Right lobe of liver (tissue), 6 donors: ENCODE results near the gene ADAMTSL2. TPM values are rescaled to one million over a fixed set of nuclear protein-coding genes. Genes with fewer than 3 reads are reported as not detected.

Source experiments
- ATAC-seq, 4 donors: fragments of 200-7000 bp; cut with Tn5 transposase; one replicate each; pipeline ENCODE4 v1.9.1; 2020; ENCODE audit warnings: mild to moderate bottlenecking in 4 of 4, moderate library complexity in 4 of 4
- DNase-seq, 3 donors: peaks; one replicate each; pipeline ENCODE4 v3.0.0-alpha.2; 2020
- H3K27ac ChIP-seq, 3 donors: fragments of 200-600 bp; one replicate each; pipeline ENCODE4 v1.8.0; 2022
- H3K27me3 ChIP-seq, 2 donors: fragments of 200-600 bp; one replicate each; pipeline ENCODE4 v1.8.0; 2022
- H3K36me3 ChIP-seq, 4 donors: fragments of 200-600 bp; sonication (generic) in 1 of 4; one replicate each; pipeline versions ENCODE4 v1.5.1 to v1.8.0; 2017 to 2022; ENCODE audit warnings: control low read depth in 1 of 4
- H3K4me1 ChIP-seq, 4 donors: fragments of 200-600 bp; sonication (generic) in 1 of 4; one replicate each; pipeline versions ENCODE4 v1.5.1 to v1.8.0; 2017 to 2022; ENCODE audit warnings: control low read depth in 1 of 4
- H3K4me3 ChIP-seq, 3 donors: fragments of 200-600 bp; one replicate each; pipeline ENCODE4 v1.8.0; 2022
- H3K9me3 ChIP-seq, 4 donors: fragments of 200-600 bp; sonication (generic) in 1 of 4; one replicate each; pipeline versions ENCODE4 v1.5.1 to v1.8.0; 2017 to 2022; ENCODE audit warnings: control low read depth in 1 of 4
- CTCF ChIP-seq, 4 donors: fragments of 200-600 bp in 3 of 4; fragments of 450-650 bp in 1 of 4; IDR thresholded peaks; one replicate each; pipeline versions ENCODE4 v1.5.1 to v1.8.0; 2016 to 2022; ENCODE audit warnings: antibody characterized with exemption in 4 of 4, mild to moderate bottlenecking in 2 of 4
- POLR2A ChIP-seq: fragments of 450-650 bp; IDR thresholded peaks from one replicate; pipeline ENCODE4 v1.6.1; 2017; ENCODE audit warnings: antibody characterized with exemption, mild to moderate bottlenecking
- WGBS: methylation state at CpG from one replicate; pipeline ENCODE4 v1.1.6; 2018; ENCODE audit warnings: low coverage, low lambda C conversion rate; ENCODE audit not compliant: insufficient coverage; ENCODE audit errors: missing lambda C conversion rate; 5-methylcytosine and 5-hydroxymethylcytosine counted together
- intact Hi-C, 2 donors: fragments of 100-400 bp; cut with DNase I; formaldehyde crosslinking; loops; one replicate each; pipeline versions ENCODE4 v1.11.2 to v1.14.1; 2022
- total RNA-seq, 6 experiments: library from RNA; depleted of rRNA in 2 of 6; stranded (reverse); fragments of >200 nt in 2 of 6; fragmentation: NEBNext Ultra II Directional in 3 of 6; extraction: Animal tissue kit (Norgen Biotek cat#: 25700) in 3 of 6; gene quantifications; one replicate each; pipeline versions ENCODE4 v1.1.0 to v1.2.4, GENCODE V29; 2016 to 2023
- donor health status: DM: no; HTN: yes; CAD: no.
- donor health status: DM: no; HTN: no; CAD: no.
- donor health status: DM: no; HTN: no; CAD: no.
- donor health status: DM: no; HTN: yes; CAD: no.
- donor health status: DM: no; HTN: yes; CAD: no.

Gene ADAMTSL2
- total RNA-seq, 6 experiments from 2014 or later, result 9.2 to 24.8 (median 12.7) TPM

GRCh38 chr9:133527444-133527920 lies 7.0 kb upstream of the ADAMTSL2 start:
- Histone ChIP-seq H3K36me3 (no peaks in the 10 kb centered on the region), H3K27ac (no peak overlapping the region), H3K4me1 (peaks cover 0 to 7% (median 3%) of the 10 kb centered on the region in 4 donors), H3K27me3 (no peaks in the 10 kb centered on the region), H3K9me3 (no peaks in the 10 kb centered on the region), H3K4me3 (no peak overlapping the region)
- WGBS, result 60% methylated on average over 3 of the region's 18 CpGs
- no peak for TF ChIP-seq POLR2A
- DNase-seq (peak in 1 of 3 donors; percentile 77), ATAC-seq (peak in 3 of 4 donors; percentile 48 to 72 (median 62))
- intact Hi-C loops, result loop anchor here (10.0 kb wide), 2 partner anchors 57 to 207 kb away; partner anchors contain the start of gene SARDH (in 1 of the 2)

- DNase-seq, result no peak
- H3K4me3 ChIP-seq, result no peak overlapping the region
- H3K4me1 ChIP-seq, result peaks cover 0 to 7% (median 2%) of the 10 kb centered on the region in 4 donors
- ATAC-seq, result no peak
- H3K27ac ChIP-seq, result no peak overlapping the region
- H3K9me3 ChIP-seq, result no peaks in the 10 kb centered on the region
- no peaks in the 10 kb centered on the region for H3K27me3 ChIP-seq
- no peak for TF ChIP-seq POLR2A
- no peak for TF ChIP-seq CTCF (IDR thresholded peaks at IDR 0.05)
- no CpG with 5 or more reads among the region's 22 CpGs for WGBS
- no peaks in the 10 kb centered on the region for H3K36me3 ChIP-seq
- intact Hi-C loops, result loop anchor here (10.0 kb wide), 2 partner anchors 57 to 207 kb away; partner anchors contain the start of gene SARDH (in 1 of the 2)
Measured at GRCh38 chr9:133528001-133528875, 6.3 kb upstream of the ADAMTSL2 start.

GRCh38 chr9:133528876-133529241 lies 5.6 kb upstream of the ADAMTSL2 start:
- H3K27me3 ChIP-seq, result no peaks in the 10 kb centered on the region
- ATAC-seq (no peak), DNase-seq (no peak)
- TF ChIP-seq POLR2A (no peak), CTCF (IDR thresholded peaks at IDR 0.05) (no peak)
- no CpG with 5 or more reads among the region's 11 CpGs for WGBS
- no peaks in the 10 kb centered on the region for H3K9me3 ChIP-seq
- H3K36me3 ChIP-seq, result no peaks in the 10 kb centered on the region
- peaks cover 0 to 11% (median 3%) of the 10 kb centered on the region in 4 donors for H3K4me1 ChIP-seq
- H3K4me3 ChIP-seq, result no peak overlapping the region
- intact Hi-C loops, result loop anchor here (10.0 kb wide), 2 partner anchors 56 to 206 kb away; partner anchors contain the start of gene SARDH (in 1 of the 2)
- H3K27ac ChIP-seq, result no peak overlapping the region

GRCh38 chr9:133529457-133529856 lies 5.0 kb upstream of the ADAMTSL2 start:
- intact Hi-C loops, result loop anchor here (10.0 kb wide), 2 partner anchors 55 to 205 kb away; partner anchors contain the start of gene SARDH (in 1 of the 2)
- Histone ChIP-seq H3K9me3 (no peaks in the 10 kb centered on the region), H3K27me3 (no peaks in the 10 kb centered on the region), H3K4me1 (peaks cover 0 to 17% (median 6%) of the 10 kb centered on the region in 4 donors), H3K27ac (no peak overlapping the region), H3K36me3 (no peaks in the 10 kb centered on the region), H3K4me3 (no peak overlapping the region)
- ATAC-seq, result no peak
- no peak for TF ChIP-seq CTCF (IDR thresholded peaks at IDR 0.05)
- no peak for TF ChIP-seq POLR2A
- no CpG with 5 or more reads among the region's 7 CpGs for WGBS
- DNase-seq, result no peak

GRCh38 chr9:133529874-133530273 lies 4.6 kb upstream of the ADAMTSL2 start:
- intact Hi-C loops, result loop anchor here (10.0 kb wide), 2 partner anchors 55 to 205 kb away; partner anchors contain the start of gene SARDH (in 1 of the 2)
- DNase-seq, result no peak
- Histone ChIP-seq H3K4me1 (peaks cover 0 to 22% (median 8%) of the 10 kb centered on the region in 4 donors), H3K9me3 (no peaks in the 10 kb centered on the region), H3K4me3 (no peak overlapping the region), H3K27me3 (no peaks in the 10 kb centered on the region), H3K27ac (no peak overlapping the region), H3K36me3 (no peaks in the 10 kb centered on the region)
- ATAC-seq, result no peak
- WGBS, result no CpG with 5 or more reads among the region's 7 CpGs
- TF ChIP-seq CTCF (IDR thresholded peaks at IDR 0.05) (no peak), POLR2A (no peak)
